Measurements from ENCODE around the gene TRAK1.

The TRAK1 gene

DNA sequence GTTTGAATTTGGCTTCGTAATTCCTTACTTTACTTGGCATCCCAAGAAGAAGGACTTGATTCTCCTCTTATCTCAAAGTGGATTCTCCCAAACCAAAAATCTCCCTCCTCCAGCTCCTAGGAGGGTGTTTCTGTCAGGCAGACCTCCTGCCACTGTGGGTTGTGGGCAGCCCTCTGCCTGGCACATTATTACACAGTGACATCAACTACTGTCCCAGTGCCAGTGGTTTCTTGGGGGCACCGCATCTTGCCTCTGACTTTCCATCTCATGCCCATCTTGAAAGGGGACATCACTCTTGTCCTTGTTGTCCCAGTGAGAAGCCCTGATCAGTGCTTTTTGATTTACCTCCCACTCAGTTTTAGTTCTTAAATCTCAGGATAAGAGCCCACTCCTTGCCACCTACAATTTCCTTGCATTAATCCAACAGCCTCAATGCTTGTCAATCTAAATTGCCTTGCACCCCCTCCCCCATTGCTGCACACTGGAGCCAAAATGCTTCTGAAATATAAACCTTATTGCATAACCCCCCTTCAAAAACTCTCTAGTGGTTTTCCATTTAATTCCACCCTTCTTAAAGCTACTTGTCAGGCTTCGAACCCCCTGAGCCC is 81.0 kb downstream of the TRAK1 start:
- in situ Hi-C loops (cut with HindIII; ENCODE audit: low sequenced_read_pairs) = no loop called here

DNA sequence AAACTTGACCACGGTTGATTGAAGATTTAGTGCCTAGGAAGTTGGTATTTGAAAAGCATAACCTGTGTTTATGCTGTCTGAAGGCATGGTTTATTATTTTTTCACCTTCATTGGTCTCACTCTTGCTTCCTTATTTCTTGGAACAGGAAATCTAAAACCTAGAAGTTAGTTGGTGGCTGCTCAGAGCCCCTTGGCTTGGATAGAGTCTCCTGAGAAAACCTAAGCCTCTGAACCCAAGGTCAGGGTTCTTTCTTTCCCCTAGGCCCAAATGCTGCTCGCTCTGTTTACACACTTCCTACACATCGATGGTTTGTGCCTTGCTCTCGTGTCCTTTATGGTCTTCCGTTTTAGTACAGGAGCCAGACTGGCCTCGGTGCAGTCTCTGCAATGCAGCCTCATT is 82.2 kb downstream of the TRAK1 start:
- in situ Hi-C loops (cut with HindIII; ENCODE audit: low sequenced_read_pairs) = no loop called here

DNA sequence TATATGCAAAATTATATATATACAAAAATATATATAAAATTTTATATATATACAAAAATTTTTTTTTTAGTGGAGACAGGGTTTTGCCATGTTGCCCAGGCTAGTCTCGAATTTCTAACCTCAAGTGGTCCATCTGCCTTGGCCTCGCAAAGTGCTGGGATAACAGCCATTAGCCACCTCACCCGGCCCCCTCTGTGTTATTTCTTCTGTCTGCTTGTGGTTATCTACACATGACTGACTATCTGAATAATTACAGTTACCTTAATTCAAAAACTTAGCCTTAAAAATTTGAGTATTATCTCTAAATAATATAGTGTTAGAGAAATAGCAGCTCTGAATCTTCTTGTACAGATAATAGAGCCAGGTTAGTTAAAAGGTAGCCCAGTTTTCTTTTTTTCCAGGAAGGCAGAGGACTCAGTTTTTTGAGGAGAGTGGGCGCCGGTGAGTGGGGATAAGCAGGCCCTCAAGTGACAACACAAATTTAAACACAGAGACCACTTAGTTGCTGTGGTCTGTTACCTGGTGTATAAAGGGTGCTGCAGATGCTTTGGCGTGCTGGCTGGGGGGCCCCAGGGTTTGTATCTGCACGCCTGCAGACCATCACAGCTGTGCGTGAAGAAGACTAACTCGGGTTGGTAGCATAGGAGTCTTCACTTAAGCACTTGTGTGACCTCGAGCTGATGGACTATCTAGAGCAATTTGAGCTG is 83.7 kb downstream of the TRAK1 start:
- in situ Hi-C loops (cut with HindIII; ENCODE audit: low sequenced_read_pairs) = no loop called here

DNA sequence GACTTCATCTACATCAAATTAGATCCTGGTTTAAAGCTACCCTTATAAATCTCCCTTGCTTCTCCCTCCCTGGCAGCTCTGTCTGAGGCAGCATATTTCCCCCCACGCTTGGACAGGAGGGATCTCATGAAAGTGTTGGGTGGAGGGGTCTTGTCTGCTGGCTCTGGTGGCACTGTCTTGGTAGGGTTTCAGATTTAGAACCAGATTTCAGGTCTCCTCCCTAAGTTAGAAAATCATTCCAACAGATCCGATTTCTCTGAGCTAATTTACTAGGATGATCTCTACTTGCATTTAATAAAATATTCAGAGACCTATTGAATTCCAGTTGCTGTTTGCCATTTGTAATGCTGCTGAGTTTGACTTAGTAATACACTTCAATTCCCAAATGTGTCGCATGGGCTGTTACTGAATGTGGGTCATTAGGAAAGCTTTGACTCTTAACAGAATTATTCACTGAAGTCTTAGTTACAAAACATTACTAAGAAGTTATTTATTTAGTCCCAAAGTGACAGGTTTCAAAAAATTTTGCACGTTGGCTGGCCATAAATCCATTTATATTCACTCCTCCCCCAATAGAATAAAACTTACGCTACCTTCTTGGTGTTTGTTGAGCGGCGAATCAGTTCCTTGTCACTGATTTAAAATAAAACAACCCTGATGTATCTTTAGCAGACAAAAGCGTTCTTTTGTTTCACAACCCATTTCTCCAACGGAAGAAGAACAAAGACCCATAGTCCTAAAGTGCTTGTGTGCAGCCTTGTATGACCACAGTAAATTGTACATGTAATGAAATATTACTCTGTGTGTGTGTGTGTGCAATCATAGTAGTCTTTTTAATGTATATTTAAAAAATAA is 84.5 kb downstream of the TRAK1 start:
- in situ Hi-C loops (cut with HindIII; ENCODE audit: low sequenced_read_pairs) = no loop called here

DNA sequence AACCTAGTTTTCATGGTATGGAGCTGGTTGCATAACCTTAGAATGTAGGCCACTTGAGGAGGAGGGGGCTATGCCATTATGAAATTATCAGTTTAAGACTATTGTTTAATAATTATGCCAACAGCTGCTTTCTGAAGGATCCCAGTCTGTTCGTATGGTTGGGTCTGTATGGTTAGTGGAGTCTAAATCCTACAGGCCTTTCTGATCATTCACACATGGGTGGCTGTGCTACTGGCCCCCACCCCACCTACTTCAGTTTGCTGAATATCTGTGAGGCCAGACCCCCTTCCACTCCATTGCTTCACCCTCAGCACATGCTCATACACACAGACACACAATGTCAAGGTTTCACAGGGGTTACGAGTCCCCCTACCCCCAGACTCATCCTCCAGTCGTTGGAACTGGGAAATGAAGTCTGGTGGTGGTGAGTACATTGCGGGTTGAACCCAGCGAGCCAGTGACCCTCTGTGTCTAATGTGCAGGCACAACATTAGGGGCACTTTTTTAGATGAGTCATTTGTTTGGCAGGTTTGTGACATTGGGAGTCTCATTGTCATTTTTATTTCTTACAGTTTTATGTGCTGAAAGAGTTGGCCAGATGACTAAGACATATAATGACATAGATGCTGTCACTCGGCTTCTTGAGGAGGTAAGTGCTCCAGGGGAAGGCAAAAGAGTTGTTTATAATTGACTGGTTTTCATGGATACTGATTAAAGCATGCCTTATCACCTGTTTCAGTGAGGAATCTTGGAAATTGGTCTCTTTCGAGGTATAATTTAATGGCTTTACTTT is 85.3 kb downstream of the TRAK1 start:
- in situ Hi-C loops (cut with HindIII; ENCODE audit: low sequenced_read_pairs) = no loop called here

DNA sequence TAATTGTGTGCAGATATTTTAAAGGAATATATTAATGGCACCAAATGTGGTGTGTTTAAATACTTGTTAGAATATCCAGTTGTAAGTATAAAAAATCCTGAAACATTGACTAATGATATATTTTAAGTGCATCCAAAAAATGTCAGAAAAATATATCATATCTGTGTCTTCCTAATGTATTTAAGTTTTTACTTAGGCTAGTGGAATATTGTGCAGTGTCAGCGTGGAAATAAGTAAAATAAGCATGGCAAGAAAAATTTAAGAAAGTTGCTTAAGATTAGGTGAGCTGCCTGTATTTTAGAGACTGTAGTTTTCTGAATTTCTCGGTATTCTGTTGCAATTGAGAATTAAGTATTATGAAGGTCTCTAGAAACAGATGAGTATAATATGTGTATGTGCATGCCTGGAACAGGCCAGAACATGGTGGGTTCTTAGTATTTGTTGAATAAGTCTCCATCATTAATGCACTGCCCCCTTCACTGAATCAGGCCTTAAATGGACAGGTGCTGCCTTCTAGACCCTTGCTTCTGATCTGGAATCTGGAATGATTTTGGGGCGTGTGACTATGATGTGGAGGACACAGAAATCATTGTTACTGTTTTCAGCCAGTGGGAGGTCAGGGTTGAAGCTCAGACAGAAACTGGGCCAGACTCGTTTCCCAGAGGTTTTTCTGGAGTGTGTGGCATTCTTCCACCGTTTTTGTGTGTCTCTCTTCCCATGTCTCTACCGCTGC is 86.1 kb downstream of the TRAK1 start:
- in situ Hi-C loops (cut with HindIII; ENCODE audit: low sequenced_read_pairs) = no loop called here

DNA sequence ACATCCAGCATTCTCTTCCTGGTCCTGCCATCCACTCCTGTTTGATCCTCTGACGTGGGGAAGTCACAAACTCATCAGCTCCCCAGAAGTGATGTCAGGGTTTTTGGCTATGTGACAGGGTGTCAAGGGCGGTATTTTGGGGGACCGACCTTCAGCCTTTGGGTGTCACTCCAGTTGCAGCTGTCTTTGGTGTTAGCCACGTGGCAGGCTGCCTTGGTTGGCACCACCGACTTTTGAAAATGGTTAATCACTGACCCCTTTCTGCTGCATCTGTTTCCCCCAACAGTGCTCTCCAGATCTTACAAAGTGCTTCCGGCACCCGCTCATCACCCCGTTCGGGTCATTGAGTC is 86.6 kb downstream of the TRAK1 start:
- in situ Hi-C loops (cut with HindIII; ENCODE audit: low sequenced_read_pairs) = no loop called here

DNA sequence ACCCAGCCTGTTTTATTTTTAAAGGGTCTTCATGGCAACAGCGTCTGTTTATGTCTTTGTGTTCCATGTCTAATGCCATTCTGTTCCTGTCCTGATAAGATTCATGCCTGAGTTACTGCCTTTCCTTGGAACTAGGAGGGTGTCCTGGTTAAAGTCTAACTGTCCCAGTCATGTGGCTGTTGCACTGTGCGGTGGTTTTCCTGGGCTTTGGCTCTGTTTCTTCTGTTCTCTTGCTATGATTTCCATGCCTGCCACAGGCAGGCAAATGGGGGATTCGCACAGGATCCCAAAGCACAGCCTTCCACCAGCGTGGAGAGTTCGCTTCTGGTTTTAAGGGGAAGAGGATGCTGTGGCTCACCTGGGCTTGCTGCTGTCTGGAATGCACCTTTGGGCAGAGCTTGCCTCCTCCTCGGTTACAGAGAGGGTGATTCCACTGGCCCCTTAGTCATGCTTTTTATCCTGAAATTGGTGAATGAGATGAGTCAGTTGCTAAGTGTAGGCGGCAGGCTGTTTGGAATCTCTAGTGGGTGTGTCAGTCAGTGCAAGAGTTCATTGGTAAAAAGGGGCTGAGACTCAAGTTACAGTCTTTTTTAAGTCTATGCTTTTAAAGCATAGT is 88.1 kb downstream of the TRAK1 start:
- in situ Hi-C loops (cut with HindIII; ENCODE audit: low sequenced_read_pairs) = no loop called here

DNA sequence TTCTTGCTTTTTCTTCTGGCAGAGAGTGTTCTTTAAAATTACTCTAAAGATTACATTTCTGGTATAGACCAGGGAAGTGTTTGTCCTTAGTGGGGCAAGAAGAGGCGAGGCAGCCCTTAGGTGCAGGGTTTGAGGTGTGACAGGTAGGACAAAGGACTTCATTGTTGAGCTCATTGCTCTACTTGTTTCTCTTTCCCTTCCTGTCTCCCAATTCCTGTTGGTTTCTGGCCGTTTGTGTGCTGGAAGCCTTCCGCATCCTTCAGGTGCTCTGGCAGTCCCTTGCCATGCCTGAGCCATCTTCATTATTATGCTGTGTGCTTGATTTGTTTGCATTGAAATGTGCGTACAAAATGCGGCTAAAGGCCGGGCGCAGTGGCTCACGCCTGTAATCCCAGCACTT is 89.7 kb downstream of the TRAK1 start:
- in situ Hi-C loops (cut with HindIII; ENCODE audit: low sequenced_read_pairs) = no loop called here

DNA sequence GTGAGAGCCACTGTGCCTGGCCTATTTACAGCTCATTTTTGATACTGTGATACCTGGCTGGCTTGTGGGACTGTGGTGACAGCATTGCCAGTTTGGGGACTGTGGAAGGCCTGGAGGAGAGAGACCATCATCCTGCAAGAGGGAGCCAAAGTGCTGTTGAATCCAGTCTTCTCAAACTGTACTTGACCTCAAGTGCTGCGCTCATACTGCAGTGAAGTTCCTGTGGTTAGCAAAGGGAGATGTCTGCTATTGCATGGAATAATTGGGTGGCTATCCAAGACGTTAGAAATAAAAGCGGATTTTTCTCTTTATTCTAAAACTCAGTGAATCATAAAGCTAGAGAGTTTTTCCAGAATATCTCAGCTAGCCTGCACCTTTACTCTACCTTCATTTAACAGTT is 91.4 kb downstream of the TRAK1 start:
- in situ Hi-C loops (cut with HindIII; ENCODE audit: low sequenced_read_pairs) = no loop called here

DNA sequence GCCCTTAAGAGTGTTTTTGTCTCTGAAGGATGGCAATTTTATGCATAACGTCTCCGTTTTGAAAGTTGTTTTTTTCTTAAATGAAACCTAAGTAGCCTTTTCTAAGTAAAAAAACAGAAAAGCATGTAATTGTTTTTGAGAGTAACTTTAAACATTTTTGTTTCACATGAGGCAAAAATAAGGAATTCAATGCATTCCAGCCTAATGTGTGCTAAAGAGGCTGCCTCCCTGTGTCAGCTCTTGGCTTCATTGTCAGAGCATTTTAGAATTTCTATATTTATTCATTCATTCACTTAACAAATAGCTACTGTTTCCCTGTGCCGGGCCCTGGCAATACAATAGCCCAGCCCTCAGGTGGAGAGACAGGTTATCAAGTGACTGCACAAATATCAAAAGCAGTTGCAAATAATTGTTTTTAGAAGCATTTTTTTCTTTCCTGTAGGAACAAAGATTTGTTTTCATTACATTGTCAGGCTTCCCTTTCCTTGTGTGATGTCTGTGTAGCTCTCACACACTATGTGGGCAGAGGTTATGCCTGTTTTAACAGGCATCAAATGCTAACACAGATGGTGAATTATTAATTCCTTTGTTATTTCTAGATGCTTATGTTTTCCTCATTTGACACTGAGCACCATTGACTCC is 93.0 kb downstream of the TRAK1 start:
- in situ Hi-C loops (cut with HindIII; ENCODE audit: low sequenced_read_pairs) = no loop called here

DNA sequence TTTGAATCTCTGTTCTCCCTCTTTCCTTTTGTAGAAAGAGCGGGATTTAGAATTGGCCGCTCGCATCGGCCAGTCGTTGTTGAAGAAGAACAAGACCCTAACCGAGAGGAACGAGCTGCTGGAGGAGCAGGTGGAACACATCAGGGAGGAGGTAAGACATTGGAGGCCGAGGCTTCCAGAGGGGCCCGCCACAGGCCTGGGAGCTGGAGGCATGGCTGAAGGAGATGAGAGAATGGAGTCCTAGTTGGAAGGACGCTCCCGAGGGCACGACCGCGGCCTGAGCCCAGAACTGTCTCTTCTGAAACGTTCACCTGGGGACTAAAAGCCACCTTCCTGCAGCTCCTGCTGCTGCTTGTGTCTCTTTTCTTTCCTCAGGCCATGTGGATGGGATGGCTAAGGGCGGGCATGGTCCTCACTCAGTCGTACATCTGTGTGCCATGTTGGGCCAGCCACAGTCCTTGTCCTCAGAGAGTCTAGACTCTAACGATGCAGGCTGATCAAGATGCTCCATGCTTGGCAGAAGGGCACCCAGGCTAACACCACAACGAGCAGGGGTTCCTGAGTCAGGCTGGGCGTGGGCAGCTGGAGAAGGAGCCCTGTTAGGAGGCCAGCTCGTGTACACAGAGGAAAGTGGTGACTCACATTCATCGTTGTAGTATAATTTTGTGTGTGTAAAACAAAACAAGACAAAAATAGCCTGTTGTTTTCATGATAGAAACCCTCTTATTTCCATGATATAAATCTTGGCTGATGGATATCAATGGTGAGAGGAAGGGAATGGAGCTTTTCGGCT is 93.7 kb downstream of the TRAK1 start:
- in situ Hi-C loops (cut with HindIII; ENCODE audit: low sequenced_read_pairs) = no loop called here

DNA sequence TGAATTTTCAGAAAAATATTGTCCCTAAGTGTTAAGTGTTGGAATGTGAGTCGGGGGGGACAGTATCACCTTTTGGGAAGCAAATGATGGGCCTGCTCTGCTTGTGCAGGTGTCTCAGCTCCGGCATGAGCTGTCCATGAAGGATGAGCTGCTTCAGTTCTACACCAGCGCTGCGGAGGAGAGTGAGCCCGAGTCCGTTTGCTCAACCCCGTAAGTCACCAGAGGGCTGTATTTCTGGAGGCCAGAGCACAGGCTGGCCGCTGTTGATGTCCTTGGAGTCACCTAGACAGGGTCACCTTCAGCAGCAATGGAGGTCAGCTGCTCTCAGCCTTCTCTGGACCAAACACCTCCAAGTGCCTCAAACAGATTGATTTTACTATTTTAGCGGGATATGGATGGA is 96.8 kb downstream of the TRAK1 start:
- in situ Hi-C loops (cut with HindIII; ENCODE audit: low sequenced_read_pairs) = no loop called here

DNA sequence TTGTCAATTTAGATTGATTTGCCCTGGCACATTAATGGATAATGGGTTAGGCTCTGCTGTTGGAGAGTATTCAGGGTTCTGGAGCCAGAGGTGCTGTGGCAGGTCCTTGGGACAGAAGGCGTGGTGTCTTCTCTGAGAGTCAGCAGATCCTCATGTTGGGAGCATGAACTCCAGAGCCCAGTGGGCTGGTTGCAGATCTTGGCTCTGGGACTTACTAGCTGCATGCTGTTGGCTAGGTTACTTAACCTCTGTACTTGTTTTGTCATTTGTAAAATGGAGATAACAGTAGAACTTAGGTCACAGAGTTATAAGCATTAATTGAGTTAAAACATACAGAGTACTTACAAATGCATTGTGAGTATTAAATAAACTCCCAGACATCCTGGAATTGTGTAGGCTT is 97.2 kb downstream of the TRAK1 start:
- in situ Hi-C loops (cut with HindIII; ENCODE audit: low sequenced_read_pairs) = no loop called here

DNA sequence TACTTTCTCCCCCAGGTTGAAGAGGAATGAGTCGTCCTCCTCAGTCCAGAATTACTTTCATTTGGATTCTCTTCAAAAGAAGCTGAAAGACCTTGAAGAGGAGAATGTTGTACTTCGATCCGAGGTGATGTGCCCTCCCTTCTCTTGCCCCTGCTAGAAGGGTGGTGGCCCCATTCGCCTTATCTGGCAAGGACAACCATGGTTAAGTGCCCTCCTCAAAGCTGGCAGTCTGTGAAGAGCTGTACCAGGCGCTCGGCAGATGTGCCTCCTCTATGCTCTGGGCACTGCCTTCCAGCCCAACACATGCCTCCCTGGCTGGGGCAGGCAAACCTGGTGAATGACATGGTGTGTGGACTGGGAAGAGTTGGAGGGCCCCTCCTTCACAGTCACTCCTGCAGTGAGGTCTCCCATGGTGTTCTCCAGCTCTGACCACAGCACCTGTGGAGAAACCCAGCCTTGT is 97.9 kb downstream of the TRAK1 start:
- in situ Hi-C loops (cut with HindIII; ENCODE audit: low sequenced_read_pairs) = no loop called here

DNA sequence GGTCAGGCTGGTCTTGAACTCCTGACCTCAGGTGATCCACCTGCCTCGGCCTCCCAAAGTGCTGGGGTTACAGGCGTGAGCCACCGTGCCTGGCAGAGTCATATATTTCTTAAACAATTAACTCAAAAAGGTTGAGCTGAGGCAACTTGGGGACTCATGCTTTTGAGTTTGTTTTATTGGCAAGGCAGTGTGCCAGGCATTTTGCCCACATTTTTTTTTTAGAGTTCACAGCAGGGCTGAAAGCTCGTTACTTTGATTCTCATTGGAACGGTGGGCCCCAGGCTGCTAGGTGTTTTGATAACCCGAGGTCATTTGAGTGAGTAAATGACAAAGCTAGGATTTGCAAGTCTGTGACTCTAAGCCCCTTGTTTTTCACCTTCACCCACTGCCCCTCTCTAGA is 98.6 kb downstream of the TRAK1 start:
- in situ Hi-C loops (cut with HindIII; ENCODE audit: low sequenced_read_pairs) = no loop called here

DNA sequence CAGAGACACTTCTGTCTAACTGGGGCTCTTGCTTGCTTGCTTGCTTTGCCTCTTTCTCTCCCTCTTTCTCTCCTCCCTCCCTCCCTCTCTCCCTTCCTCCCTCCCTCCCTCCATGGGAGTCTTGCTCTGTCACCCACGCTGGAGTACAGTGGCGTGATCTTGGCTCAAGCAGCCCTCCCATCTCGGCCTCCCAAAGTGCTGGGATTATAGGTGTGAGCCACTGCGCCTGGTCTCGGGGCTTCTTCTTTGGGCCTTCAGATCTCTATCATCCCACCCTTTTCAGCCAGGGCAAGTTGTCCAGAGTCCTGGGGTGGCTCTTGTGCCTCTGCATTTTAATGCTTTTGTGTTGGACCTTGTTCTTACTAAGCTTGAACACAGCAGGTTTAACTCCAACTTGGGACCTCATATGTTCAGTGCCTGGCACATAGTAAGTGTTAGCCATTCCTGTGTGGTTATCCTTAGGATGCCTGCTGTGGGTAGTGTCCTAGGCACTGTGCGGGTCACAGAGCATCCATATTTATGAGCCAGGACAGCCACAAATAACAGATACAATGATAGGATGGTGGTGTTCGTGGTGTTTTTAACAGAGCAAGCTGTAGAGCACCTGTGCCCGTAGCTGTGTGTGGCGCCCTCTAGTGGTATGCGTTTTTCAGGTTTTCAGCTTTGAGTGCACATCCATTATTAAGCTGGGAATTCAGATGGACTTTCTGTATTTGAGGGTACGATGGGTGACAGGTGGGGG is 99.7 kb downstream of the TRAK1 start:
- in situ Hi-C loops (cut with HindIII; ENCODE audit: low sequenced_read_pairs) = no loop called here

DNA sequence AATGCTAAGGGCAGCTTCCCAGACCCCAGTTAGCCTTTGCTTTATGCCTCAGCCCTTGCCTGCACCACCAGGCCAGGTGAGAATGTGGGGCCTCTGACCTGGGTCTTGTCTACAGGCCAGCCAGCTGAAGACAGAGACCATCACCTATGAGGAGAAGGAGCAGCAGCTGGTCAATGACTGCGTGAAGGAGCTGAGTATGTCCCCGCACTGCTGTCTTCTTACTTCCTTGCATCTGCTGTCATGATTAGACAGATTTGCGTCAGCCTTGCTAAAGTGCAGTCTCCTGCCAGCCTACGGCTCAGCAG is 100.2 kb downstream of the TRAK1 start:
- in situ Hi-C loops (cut with HindIII; ENCODE audit: low sequenced_read_pairs) = no loop called here
